IPS DF 4.7 (cell line): Measurements from ENCODE around the gene C19orf12.

Experiments
- DNase-seq: peaks from one replicate; pipeline ENCODE4 v3.0.0-alpha.2; 2013; ENCODE audit warnings: low spot score; ENCODE audit errors: extremely low read depth

C19orf12 gene

DNA sequence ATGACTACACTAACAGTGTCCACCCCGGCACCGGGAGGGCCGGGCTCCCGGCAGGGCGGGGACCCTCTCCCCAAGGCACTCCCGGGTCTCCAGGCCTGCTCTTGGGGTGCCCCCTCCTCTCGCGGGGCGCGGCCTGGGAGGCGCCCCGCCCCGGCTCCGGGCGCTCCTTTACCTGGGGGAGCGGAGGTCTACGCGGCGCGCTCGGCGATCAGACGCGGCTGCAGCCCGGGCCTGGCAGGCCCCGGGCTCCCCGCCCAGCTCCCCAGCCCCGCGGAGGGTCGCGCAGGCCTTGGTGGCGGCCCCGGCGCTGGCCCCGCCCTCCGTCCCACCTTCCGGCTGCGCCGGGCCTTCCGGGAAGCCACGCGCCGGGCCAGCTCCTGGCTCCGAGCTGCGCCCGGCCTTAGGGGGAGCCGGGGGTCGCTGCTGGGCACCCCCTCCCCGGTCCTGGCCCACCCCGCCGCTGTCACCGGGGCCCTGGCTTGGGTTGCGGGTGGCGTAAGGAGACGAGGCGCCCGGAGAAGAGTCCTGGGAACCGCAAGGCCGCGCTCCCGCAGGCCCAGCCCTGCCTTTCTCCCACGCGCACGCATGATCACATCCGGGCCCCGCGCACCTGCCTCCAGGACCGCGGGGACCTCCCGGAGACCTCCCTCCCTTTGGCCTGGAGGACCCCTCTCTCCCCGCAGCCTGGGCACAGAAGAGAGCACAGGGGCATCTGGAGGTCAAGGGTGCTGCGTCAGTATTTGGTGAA, at the start of gene C19orf12:
C19orf12 (minus strand) TSS at position 309 of the 748 bp plus-strand sequence. CDS start 6,848 bp downstream, outside the sequence.
- no peak for DNase-seq

GRCh38 chr19:29764361-29764760, 49.3 kb upstream of the C19orf12 start:
- no peak for DNase-seq

- DNase-seq, result no peak
These were observed 48.1 kb upstream of the C19orf12 start for GRCh38 chr19:29763196-29763595.

- DNase-seq, result no peak
These were observed 46.6 kb upstream of the C19orf12 start for GRCh38 chr19:29761575-29762232.

GRCh38 chr19:29760752-29761502, 45.9 kb upstream of the C19orf12 start:
- DNase-seq, result no peak

DNA sequence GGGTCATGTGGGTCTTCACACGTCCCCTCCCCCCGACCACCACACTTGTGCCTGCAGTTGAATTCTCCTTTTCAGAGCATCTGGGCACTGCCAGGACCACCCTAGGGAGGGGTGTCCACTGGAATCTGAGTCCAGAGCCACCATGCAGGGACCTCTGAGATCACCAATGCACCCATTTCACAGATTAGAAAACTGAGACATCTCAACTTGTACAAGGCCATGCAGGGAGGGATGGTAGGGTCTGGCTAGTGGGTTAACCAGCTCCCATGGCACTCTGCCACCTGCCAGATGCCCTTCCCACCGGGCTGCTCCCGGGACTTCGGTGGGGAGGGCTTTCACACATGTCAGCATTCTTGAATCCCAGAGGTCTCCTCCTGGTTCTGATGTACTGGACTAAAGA, 44.3 kb upstream of the C19orf12 start:
- no peak for DNase-seq

- no peak for DNase-seq
These were observed 43.8 kb upstream of the C19orf12 start for GRCh38 chr19:29758863-29759262.

DNA sequence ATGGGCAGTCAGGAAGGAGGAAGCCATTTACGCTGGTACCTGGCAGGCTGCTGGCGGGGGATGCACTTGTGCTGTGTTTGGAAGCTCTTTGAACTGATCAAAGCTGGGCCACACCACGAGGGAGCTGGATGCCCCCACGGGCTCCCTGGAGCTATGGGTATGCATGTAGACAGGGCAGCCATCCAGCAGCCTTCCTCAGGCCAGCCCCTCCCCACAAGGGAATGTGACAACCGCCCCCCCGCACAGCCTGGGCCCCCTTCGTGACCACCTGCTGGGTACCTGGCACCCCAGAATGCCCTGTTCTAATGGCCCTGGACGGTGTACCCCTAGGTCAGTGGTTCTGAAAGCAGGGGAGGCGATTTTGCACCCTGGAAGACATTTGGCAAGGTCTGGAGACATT, 42.5 kb upstream of the C19orf12 start:
- DNase-seq, result no peak

GRCh38 chr19:29753934-29754305, 38.9 kb upstream of the C19orf12 start:
- DNase-seq, result no peak

DNA sequence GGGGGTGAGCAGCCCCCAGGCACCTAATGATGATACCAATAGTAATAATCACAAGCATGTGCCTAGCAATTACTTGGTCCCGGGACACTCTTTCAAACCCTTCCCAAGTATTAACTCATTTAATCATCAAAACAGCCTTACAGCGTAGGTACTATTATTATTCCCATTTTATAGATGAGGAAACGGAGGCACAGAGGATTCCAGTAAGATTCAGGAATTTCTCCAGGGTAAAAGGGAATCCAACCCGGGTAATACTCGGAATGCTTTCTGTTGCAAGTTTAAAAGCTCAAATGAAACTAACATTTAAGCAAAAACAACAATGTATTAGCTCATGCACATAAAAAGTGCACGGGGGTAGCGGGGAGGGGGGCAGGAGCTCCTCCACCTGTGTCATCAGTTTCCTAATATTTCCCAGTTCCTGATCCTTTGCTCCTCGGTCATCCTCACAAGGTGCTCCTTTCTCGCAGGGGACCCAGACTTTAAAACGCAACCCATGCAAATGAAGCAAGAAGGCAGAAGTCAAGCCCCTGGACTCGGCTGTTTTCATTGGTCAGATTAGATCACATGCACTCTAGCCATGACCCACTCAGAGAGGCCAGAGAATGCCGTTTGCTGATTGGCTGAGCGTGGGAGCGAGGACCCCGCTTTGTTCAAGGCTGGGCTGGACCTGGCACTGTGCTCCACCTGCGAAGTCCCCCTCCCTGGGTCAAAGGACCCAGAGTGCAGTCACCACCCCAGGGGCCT, 38.3 kb upstream of the C19orf12 start:
- no peak for DNase-seq

- no peak for DNase-seq
These were observed 37.5 kb upstream of the C19orf12 start for GRCh38 chr19:29752450-29753025.

DNA sequence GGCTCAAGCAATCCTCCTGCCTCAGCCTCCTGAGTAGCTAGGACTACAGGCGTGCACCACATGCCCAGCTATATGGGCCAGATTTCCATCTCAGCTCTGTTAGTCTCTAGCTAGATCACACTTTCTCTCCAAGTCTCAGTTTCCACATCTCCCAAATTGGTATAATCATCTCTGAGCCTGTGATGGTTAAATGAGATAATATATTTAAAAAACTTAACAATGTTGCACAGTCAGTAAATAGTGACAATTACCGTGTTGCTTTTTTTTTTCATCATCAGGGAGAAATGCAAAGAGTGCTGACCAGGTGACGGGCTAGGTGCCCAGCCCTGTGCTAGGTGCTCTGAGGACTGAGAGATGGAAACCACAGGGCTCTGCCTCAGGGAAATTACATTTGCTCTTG, 36.9 kb upstream of the C19orf12 start:
- no peak for DNase-seq

- no peak for DNase-seq
These were observed 34.9 kb upstream of the C19orf12 start for GRCh38 chr19:29750001-29750400.

GRCh38 chr19:29748996-29749849, 34.2 kb upstream of the C19orf12 start:
- no peak for DNase-seq

- DNase-seq, result no peak
These were observed 30.2 kb upstream of the C19orf12 start for GRCh38 chr19:29745253-29745652.

DNA sequence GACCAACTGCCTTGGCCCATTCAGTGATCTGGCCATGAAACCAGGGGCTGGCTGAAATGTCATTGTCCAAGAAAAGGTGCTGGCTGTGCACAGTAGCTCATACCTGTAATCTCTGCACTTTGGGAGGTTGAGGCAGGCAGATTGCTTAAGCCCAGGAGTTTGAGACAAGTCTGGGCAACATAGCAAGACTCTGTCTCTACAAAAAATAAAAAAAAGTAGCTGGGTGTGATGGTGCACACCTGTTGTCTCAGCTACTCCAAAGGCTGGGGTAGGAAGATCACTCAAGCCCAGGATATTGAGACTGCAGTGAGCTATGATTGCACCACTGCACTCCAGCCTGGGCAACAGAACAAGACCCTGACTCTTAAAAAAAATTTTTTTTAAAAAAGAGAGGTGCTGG, 28.6 kb upstream of the C19orf12 start:
- no peak for DNase-seq

DNA sequence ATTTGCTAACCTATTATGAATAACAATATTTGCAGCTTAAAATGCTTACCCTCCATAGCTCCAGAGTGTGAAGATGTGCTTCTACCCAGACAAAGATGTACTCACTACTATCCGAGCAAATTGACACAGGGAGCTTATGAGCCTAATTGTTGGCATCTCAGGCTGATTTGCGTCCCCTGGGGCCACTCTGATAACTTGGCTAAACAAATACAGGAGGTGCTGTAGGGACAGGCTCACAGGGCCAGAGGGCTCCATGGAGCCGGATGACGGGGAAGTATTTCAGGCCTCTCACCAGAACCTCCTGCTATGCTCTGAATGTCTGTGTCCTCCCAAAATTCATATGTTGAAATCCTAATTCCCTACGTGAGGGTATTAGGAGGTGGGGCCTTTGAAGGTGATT, 26.7 kb upstream of the C19orf12 start:
- DNase-seq, result no peak

DNA sequence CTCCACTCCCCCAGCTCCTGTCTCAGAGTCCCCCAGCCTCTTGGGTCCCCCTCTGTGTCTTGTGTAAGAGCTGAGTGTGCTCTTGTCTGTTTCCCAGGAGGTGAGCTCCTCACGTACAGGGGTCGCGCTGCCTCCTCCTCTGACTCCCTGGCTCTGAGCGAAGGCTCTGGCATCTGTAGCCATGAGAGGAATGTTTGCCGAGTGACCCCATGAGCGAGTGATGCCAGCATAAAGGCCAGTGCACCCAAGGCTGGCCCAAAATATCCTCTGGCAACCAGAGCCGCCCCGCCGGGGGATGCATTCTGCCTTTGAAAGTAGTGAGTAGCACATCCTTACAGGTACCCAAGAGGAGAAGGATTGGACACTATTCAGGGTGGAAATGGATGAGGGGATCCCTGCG, 26.2 kb upstream of the C19orf12 start:
- DNase-seq, result no peak

DNA sequence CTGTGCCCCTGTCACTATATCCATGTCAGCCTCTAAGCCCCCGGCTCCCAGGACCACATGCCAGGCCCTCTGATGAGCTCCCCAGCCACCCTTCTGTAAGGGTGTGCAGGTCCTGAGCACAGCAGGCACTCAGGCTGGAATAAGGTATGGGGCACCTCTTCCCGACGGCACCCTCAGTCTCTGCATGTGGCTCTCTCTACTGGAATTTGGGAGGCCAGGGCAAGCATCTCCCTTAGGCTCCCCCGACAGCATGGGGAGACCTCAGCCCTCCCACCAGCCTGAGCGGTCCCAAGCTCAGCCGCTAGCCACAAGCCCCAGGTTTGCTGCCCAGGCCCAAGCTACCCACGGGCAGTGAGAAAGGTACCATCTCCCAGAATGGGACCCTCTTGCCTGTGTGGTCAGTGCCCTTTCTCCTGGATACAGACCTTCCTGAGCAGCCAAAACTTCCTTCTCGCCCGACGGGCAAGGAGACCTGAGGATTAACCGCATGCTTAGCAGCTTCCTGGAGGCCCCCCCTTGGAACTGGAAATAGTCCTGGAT, 22.5 kb upstream of the C19orf12 start:
- DNase-seq, result no peak

GRCh38 chr19:29735829-29736228, 20.8 kb upstream of the C19orf12 start:
- DNase-seq, result no peak
